ENCODE data around the gene ALOX15. TPM values are rescaled to one million over a fixed set of nuclear protein-coding genes. Genes with fewer than 3 reads are reported as not detected.

The ALOX15 gene
- total RNA-seq, 1 donor from 2014 or later = 0.45 TPM

DNA sequence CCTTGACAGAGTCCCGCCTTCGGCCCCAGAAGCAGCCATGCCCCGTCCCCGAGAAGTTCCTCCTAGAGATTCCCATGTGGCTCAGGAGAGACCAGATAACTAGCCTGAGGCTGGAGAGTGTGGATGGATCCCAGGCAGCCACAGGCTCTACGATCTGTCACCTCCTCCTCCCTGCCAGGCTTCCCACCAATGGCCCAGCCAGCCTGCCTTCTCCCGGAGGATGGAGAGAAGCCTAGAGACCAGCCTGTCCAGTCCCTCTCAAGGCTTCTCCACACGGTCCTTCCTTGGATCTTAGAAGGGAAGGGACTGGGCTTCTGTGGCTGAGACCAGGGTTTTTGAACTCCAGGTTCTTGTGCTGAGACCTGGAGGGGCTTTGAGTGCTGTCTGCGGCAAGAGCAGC is 58.8 kb downstream of the ALOX15 start:
- peak overlapping the region; percentile 32 for H3K27ac Mint-ChIP-seq

DNA sequence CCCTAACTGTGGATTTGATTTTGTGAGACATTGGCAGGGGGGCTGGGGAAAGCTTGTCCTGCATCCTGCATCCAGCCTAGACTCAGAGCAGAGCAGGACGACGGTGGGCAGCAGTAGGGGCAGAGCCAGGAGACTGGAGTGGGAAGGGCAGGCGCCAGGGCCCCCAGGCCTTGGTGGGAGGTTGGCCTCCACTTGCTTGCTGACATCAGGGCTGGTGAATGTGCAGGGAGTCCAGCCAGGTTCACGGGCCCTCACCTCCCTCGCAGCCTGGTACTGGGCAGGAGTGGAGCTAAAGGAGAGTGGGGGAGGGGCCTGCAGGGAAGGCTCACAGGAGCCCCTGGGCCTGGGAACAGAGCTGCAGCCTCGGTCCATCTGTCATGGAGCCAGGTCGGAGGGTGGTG is 59.4 kb downstream of the ALOX15 start:
- H3K36me3 Mint-ChIP-seq = no peaks in the 10 kb centered on the region
- H3K4me3 Mint-ChIP-seq = no peak overlapping the region
- no peaks in the 10 kb centered on the region for H3K27me3 Mint-ChIP-seq (ENCODE audit: low read depth)
- no peak for DNase-seq (ENCODE audit: low spot score in 2 of 2, unreplicated experiment in 2 of 2)
- H3K27ac Mint-ChIP-seq = no peak overlapping the region
- no peaks in the 10 kb centered on the region for H3K9me3 Mint-ChIP-seq
- H3K4me1 Mint-ChIP-seq = peaks cover 72% of the 10 kb centered on the region
- TF ChIP-seq, protein P1, sequence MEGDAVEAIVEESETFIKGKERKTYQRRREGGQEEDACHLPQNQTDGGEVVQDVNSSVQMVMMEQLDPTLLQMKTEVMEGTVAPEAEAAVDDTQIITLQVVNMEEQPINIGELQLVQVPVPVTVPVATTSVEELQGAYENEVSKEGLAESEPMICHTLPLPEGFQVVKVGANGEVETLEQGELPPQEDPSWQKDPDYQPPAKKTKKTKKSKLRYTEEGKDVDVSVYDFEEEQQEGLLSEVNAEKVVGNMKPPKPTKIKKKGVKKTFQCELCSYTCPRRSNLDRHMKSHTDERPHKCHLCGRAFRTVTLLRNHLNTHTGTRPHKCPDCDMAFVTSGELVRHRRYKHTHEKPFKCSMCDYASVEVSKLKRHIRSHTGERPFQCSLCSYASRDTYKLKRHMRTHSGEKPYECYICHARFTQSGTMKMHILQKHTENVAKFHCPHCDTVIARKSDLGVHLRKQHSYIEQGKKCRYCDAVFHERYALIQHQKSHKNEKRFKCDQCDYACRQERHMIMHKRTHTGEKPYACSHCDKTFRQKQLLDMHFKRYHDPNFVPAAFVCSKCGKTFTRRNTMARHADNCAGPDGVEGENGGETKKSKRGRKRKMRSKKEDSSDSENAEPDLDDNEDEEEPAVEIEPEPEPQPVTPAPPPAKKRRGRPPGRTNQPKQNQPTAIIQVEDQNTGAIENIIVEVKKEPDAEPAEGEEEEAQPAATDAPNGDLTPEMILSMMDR (IDR thresholded peaks at IDR 0.05; ENCODE audit: unreplicated experiment) = no peak

More for the DNA sequence above, 58.8 kb downstream of the ALOX15 start:
- Mint-ChIP-seq H3K4me1 (peaks cover 72% of the 10 kb centered on the region), H3K4me3 (peak overlapping the region; percentile 90), H3K27me3 (ENCODE audit: low read depth) (no peaks in the 10 kb centered on the region), H3K9me3 (no peaks in the 10 kb centered on the region), H3K36me3 (no peaks in the 10 kb centered on the region)
- TF ChIP-seq, protein P1 (IDR thresholded peaks at IDR 0.05; ENCODE audit: unreplicated experiment) = no peak
- no peak for DNase-seq (ENCODE audit: low spot score in 2 of 2, unreplicated experiment in 2 of 2)

Other genes starting within 250 kb of the ALOX15 start
- not detected in 3 replicates for gene SPNS3, start 207.7 kb downstream of the ALOX15 start, total RNA-seq
- gene SPNS2, start 142.8 kb downstream of the ALOX15 start, total RNA-seq = 12.2 to 13.7 TPM (median 13.2 TPM) in 3 replicates
- 69.5 to 74.6 TPM (median 73.5 TPM) in 3 replicates for gene MYBBP1A, start 86.3 kb downstream of the ALOX15 start, total RNA-seq
- gene GGT6, start 81.1 kb downstream of the ALOX15 start, total RNA-seq = 0.09 to 0.27 TPM (median 0.22 TPM) in 3 replicates
- gene SMTNL2, start 57.1 kb downstream of the ALOX15 start, total RNA-seq = 64.8 to 68.2 TPM (median 65.7 TPM) in 3 replicates
- gene PELP1, start 62.5 kb upstream of the ALOX15 start, total RNA-seq = 95.2 to 101 TPM (median 99.5 TPM) in 3 replicates
- gene ARRB2, start 69.0 kb upstream of the ALOX15 start, total RNA-seq = 34.9 to 39.7 TPM (median 38.7 TPM) in 3 replicates
- gene MED11, start 89.8 kb upstream of the ALOX15 start, total RNA-seq = 11.8 to 15.8 TPM (median 15.5 TPM) in 3 replicates
- gene ZMYND15, start 98.2 kb upstream of the ALOX15 start, total RNA-seq = 0.78 to 0.93 TPM (median 0.81 TPM) in 3 replicates
- gene CXCL16, start 98.2 kb upstream of the ALOX15 start, total RNA-seq = 7.6 to 8.8 TPM (median 8.1 TPM) in 3 replicates
- not detected in 3 replicates for gene TM4SF5, start 130.2 kb upstream of the ALOX15 start, total RNA-seq
- gene VMO1, start 144.7 kb upstream of the ALOX15 start, total RNA-seq = 2.3 to 2.6 TPM (median 2.5 TPM) in 3 replicates
- gene GLTPD2, start 147.3 kb upstream of the ALOX15 start, total RNA-seq = 0.22 TPM in 1 of 3 replicates, not detected in the others
- gene PSMB6, start 154.5 kb upstream of the ALOX15 start, total RNA-seq = 98.2 to 102 TPM (median 102 TPM) in 3 replicates
- gene PLD2, start 165.5 kb upstream of the ALOX15 start, total RNA-seq = 77.3 to 83.6 TPM (median 82.5 TPM) in 3 replicates
- 113 to 117 TPM (median 114 TPM) in 3 replicates for gene MINK1, start 191.7 kb upstream of the ALOX15 start, total RNA-seq